PC-9 (cell line): ENCODE results near the gene PPM1G.

Experiments used
- CTCF ChIP-seq: fragments of 200-600 bp; sonication (generic); conservative IDR thresholded peaks from 2 replicates; pipeline ENCODE4 v1.6.1; 2017; ENCODE audit warnings: mixed run types, antibody characterized with exemption, mild to moderate bottlenecking, moderate library complexity
- EZH2 ChIP-seq: fragments of 200-600 bp; sonication (generic); IDR thresholded peaks from 2 replicates; pipeline ENCODE4 v1.8.0; 2017; ENCODE audit warnings: antibody characterized with exemption, low read depth

- TF ChIP-seq CTCF (no peak), EZH2 (no peak)
Observed at GRCh38 chr2:27390822-27391679, 18.3 kb downstream of the PPM1G start.
